Breast epithelium (tissue), 4 donors: ENCODE results near the gene RPL36AL. TPM values are rescaled to one million over a fixed set of nuclear protein-coding genes. Genes with fewer than 3 reads are reported as not detected.

Experiments
- DNase-seq, 2 donors: peaks; one replicate each; pipeline ENCODE4 v3.0.0-alpha.2; 2019; ENCODE audit warnings: low spot score in 2 of 2
- H3K27ac ChIP-seq, 2 donors: fragments of 200-600 bp; sonication (generic) in 1 of 2; one replicate each; pipeline ENCODE4 v1.5.1; 2016 to 2019; ENCODE audit warnings: mild to moderate bottlenecking in 1 of 2
- H3K27me3 ChIP-seq, 2 donors: fragments of 200-600 bp; sonication (generic) in 1 of 2; one replicate each; pipeline versions ENCODE4 v1.5.1 to v1.6.0; 2017 to 2019; ENCODE audit warnings: control low read depth in 1 of 2, mild to moderate bottlenecking in 1 of 2
- H3K36me3 ChIP-seq: fragments of 200-600 bp; one replicate; pipeline ENCODE4 v1.5.1; 2019
- H3K4me1 ChIP-seq, 2 donors: fragments of 200-600 bp; sonication (generic); one replicate each; pipeline ENCODE4 v1.5.1; 2016 to 2019; ENCODE audit warnings: control low read depth in 1 of 2
- H3K4me3 ChIP-seq, 3 donors: fragments of 200-600 bp; sonication (generic); 1 replicate in 2 of 3; 2 replicates in 1 of 3; pipeline ENCODE4 v1.5.1; 2016 to 2019; ENCODE audit warnings: mild to moderate bottlenecking in 3 of 3, moderate library complexity in 2 of 3
- H3K9me3 ChIP-seq, 2 donors: fragments of 200-600 bp; sonication (generic) in 1 of 2; one replicate each; pipeline ENCODE4 v1.5.1; 2016 to 2019; ENCODE audit warnings: control low read depth in 1 of 2
- CTCF ChIP-seq, 3 donors: fragments of 450-650 bp; IDR thresholded peaks; one replicate each; pipeline ENCODE4 v1.5.1; 2016 to 2017; ENCODE audit warnings: antibody characterized with exemption in 3 of 3, mild to moderate bottlenecking in 3 of 3, moderate library complexity in 3 of 3
- POLR2A ChIP-seq: fragments of 450-650 bp; IDR thresholded peaks from one replicate; pipeline ENCODE4 v1.6.1; 2016; ENCODE audit warnings: antibody characterized with exemption, mild to moderate bottlenecking, moderate library complexity
- POLR2AphosphoS5 ChIP-seq, 3 donors: sonication (generic); formaldehyde crosslinking; IDR thresholded peaks; one replicate each; pipeline ENCODE4 v1.6.1; 2017; ENCODE audit warnings: antibody characterized with exemption in 3 of 3
- intact Hi-C: fragments of 100-400 bp; cut with DNase I; formaldehyde crosslinking; loops from one replicate; pipeline ENCODE4 v1.15.1; 2023; ENCODE audit warnings: low total_unique reads
- total RNA-seq, 3 donors: library from RNA; depleted of rRNA; stranded (reverse); fragments of >200 nt; gene quantifications; one replicate each; pipeline ENCODE4 v1.1.0, GENCODE V29; 2016

Gene RPL36AL
- total RNA-seq, 3 donors from 2014 or later: 161 to 303 (median 269) TPM

GRCh38 chr14:49634547-49635334 is 14.3 kb upstream of the RPL36AL start, which contains the start of gene DNAAF2:
Gene DNAAF2 (minus strand): TSS chr14:49635244. CDS start chr14:49635149, 95 bp downstream.
- H3K27me3 ChIP-seq: no peaks in the 10 kb centered on the region
- no peaks in the 10 kb centered on the region for H3K36me3 ChIP-seq
- H3K4me3 ChIP-seq: peak within 1 kb of the TSS; percentile 72 to 95 (median 85)
- H3K9me3 ChIP-seq: no peaks in the 10 kb centered on the region
- peak; percentile 56 to 58 for DNase-seq
- H3K4me1 ChIP-seq: peaks cover 0 to 13% of the 10 kb centered on the region in 2 donors
- peak within 1 kb of the TSS; percentile 95 for H3K27ac ChIP-seq
- TF ChIP-seq POLR2AphosphoS5 (IDR thresholded peaks at IDR 0.05) (peak in 1 of 3 donors; percentile 28), CTCF (IDR thresholded peaks at IDR 0.05) (no peak), POLR2A (no peak)
- intact Hi-C loops: no loop called here

GRCh38 chr14:49633640-49634546 is 13.5 kb upstream of the RPL36AL start:
- H3K27me3 ChIP-seq: no peaks in the 10 kb centered on the region
- no peaks in the 10 kb centered on the region for H3K36me3 ChIP-seq
- H3K27ac ChIP-seq: peak overlapping the region; percentile 95
- no peaks in the 10 kb centered on the region for H3K9me3 ChIP-seq
- H3K4me3 ChIP-seq: peak overlapping the region; percentile 72 to 95 (median 85)
- H3K4me1 ChIP-seq: peaks cover 0 to 13% of the 10 kb centered on the region in 2 donors
- DNase-seq: peak; percentile 82 to 93
- intact Hi-C loops: no loop called here
- peak; percentile 27 for TF ChIP-seq POLR2A
- peak in 2 of 3 donors; percentile 68 to 73 for TF ChIP-seq CTCF (IDR thresholded peaks at IDR 0.05)
- TF ChIP-seq POLR2AphosphoS5 (IDR thresholded peaks at IDR 0.05): peak; percentile 59 to 67 (median 66)

GRCh38 chr14:49623941-49624839 is 3.8 kb upstream of the RPL36AL start:
- Histone ChIP-seq H3K27ac (no peak overlapping the region), H3K27me3 (no peaks in the 10 kb centered on the region), H3K9me3 (no peaks in the 10 kb centered on the region), H3K4me1 (peaks cover 4 to 6% of the 10 kb centered on the region in 2 donors), H3K36me3 (no peaks in the 10 kb centered on the region), H3K4me3 (no peak overlapping the region)
- no peak for DNase-seq
- TF ChIP-seq POLR2AphosphoS5 (IDR thresholded peaks at IDR 0.05) (no peak), CTCF (IDR thresholded peaks at IDR 0.05) (no peak), POLR2A (no peak)
- intact Hi-C loops: loop anchor here (5.0 to 10.0 kb wide), 2 partner anchors 143 to 211 kb away; partner anchors contain the start of gene KLHDC2

- Histone ChIP-seq H3K36me3 (no peaks in the 10 kb centered on the region), H3K27ac (no peak overlapping the region), H3K9me3 (no peaks in the 10 kb centered on the region), H3K4me3 (peak overlapping the region in 1 of 3 donors; percentile 4), H3K27me3 (no peaks in the 10 kb centered on the region), H3K4me1 (peaks cover 4 to 6% of the 10 kb centered on the region in 2 donors)
- DNase-seq: no peak
- intact Hi-C loops: loop anchor here (5.0 to 10.0 kb wide), 2 partner anchors 144 to 211 kb away; partner anchors contain the start of gene KLHDC2
- TF ChIP-seq POLR2AphosphoS5 (IDR thresholded peaks at IDR 0.05) (no peak), POLR2A (no peak), CTCF (IDR thresholded peaks at IDR 0.05) (no peak)
These were observed 3.0 kb upstream of the RPL36AL start for GRCh38 chr14:49623387-49623786.
